OCI-LY3 (cell line): ENCODE results near the gene HECTD4.

Source experiments
- CTCF ChIP-seq: fragments of 200-600, 300-600 bp; sonication (generic); IDR thresholded peaks from 2 replicates; pipeline ENCODE4 v1.5.1; 2014; ENCODE audit warnings: antibody characterized with exemption, low read length, low read depth
- EZH2phosphoT487 ChIP-seq: fragments of 200-600 bp; shearing (Covaris generic); IDR thresholded peaks from 2 replicates; pipeline ENCODE4 v1.6.1; 2018; ENCODE audit warnings: antibody characterized with exemption, mixed run types, low read depth

GRCh38 chr12:112238441-112238840 is 143.8 kb downstream of the HECTD4 start:
- TF ChIP-seq CTCF: no peak
- no peak for TF ChIP-seq EZH2phosphoT487
